Stimulated activated CD8-positive, alpha-beta memory T cell treated with anti-CD3 and anti-CD28 coated beads, Interleukin-12 subunit alpha, Interleukin-12 subunit beta, amount 100 ng/mL, for 24 hours (primary cell): ENCODE data around the gene CAPG.
"Not testable (repeated sequence)": the region's sequence is repeated elsewhere in the genome, so short reads cannot be mapped to it uniquely, and the experiment has no call there.

Source experiments
- DNase-seq: peaks from one replicate; pipeline ENCODE4 v3.0.0-alpha.2; 2020; ENCODE audit errors: extremely low read depth

CAPG gene

DNA sequence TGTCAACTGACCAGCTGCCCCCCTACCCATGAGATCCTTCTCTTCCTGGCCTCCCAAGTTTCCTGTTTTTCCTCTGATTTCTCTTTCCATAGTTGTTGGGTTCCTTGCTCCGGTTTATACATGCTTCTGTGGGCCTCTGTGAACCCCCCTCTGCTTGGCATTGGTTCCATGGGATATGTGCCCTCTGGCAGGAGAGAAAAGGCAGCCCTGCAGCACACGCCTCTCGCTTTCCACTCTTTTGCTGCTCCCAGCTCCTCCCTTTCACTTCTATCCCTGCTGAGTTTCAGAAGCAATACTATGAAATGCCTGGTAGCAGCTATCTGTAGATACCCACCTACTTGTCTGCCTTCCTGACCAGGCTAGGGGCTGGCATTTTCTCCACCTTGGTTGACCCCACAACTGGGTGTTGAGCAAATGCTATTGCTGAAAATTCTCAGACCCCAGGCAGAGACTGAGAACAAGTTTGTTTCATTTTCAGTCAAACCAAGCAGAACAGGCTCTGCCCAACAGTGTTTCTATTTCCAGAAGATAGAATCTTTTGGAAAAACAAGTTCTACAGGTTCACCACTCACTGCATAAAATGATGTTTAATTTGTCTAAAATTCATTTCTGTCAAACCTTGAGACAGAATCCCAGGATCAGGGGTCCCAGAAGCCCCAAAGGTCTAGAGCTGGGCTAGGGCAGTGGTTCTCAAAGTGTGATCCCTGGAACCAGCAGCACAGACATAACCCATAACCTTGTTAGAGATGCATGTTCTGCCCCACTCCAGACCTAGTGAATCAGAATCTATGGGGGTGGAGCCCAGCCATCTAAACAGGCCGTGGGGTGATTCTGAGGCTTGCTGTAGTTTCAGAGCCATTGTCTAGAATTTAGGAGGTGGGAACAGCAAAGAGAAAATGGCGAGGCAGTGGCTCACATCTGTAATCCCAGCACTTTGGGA is 13.4 kb downstream of the CAPG start:
- DNase-seq, result no peak

DNA sequence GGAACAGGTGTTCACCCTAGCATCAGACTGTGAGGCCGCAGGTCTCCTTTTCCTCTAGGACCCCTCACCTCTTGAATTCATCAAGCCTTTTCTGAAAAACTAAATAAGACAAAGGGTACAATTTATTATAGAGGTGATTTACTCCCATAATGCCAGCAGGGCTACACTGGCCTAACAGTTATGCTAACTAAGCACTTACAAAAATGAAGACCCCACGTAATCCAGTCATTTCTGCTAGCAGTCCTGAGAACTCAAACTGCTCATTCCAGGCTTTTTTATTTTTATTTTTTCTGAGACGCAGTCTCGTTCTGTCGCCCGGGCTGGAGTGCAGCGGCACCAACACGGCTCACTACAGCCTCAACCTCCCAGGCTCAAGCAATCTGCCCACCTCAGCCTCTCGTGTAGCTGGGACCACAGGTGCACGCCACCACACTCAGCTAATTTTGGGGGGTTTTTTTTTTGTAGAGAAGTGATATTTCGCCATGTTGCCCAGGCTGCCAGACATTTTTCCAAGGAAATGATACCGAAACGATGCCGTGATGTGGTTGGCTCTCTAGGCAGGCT is 14.2 kb downstream of the CAPG start:
- no peak for DNase-seq

DNA sequence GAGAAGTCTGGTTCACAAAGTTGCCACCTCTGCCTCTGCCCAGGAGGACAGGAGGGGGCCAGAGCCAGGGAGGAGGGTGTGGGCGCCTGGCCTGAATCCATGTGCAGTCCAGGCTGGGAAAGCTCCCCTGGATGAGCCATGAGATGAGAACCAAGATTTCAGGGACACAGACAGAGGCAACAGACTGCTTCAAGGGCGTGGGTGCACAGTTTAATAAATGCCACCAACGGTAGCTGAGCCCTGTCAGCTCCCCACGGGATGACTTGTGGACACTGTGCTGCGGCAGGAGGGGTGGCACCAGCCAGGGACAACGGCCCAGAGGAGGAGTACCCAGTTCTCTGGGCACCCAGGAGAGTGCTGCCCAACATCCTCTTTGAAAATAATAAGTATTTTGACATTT is 15.2 kb downstream of the CAPG start:
- DNase-seq, result no peak

DNA sequence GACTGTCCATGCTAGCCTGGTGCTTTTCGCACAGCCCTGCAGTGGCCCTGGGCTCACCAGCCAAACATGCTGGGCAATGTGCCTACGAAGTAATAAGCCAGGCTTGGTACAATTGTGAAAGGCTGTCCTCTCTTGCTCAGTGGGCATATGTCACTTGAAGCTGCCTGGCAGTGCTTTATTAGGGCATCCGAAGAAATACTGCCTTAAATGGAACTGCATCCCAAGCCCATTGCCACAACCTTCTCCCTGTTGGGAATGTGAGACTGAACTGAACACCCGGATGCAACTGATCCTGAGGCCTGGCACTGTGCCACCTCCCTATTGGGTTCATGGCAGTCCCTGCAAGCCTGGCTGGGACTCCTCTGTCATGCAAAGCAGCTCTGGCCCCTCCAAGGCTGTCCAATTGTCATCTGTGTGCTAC is 15.9 kb downstream of the CAPG start:
- DNase-seq, result no peak

DNA sequence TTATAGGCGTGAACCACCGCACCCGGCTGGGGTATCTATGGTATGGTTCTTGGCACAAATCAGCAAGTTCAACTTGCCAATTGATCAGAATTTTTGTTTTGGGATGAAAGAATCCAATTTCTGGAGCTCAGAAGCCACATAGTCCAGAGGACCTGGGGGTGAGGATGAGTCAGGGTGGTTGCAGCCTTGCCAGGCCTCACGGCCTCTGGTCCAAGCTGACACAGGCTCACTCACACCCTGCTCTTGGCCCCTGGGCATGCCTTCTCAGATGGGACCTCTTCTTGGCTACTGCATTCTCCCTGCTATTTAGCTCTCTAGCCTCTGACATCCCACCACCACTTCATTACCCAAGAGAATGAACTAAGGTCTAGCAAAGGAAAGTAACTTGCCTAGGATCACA is 16.3 kb downstream of the CAPG start:
- no peak for DNase-seq

DNA sequence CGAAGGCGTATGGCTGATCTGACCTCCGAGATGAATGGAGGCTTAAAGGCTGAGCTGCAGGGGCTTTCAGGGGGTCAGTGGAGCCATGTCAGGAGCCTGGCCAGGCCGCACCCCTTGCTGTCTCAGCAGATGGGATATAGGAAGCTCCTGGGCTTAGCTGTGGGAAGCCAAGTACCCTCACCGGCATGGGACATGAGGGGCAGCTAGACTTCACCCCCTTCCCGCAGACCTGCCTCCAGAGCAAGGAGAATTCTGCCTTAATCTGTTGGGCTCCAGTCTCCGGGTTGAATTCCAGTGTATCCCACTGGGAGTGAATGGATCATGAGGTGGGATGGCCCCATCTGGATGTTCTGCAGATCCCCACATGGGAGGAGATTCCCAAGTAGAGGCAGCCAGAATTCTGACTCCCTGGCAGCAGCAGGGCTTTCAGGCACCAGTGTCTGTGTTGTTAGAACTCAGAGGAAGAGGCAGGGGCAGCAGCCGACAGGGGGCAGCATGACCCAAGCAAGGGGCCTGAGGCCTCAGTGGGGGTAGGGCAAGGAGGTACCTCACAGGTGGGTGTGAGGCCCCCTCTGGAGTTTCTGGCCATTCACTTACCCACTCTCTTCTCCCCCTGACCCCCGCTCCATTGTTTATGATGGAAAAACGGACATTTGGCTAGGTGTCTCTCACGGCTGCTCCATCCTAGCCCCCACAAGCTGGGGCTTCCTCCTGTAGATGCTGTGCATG is 19.1 kb downstream of the CAPG start:
- DNase-seq, result peak; percentile 35

DNA sequence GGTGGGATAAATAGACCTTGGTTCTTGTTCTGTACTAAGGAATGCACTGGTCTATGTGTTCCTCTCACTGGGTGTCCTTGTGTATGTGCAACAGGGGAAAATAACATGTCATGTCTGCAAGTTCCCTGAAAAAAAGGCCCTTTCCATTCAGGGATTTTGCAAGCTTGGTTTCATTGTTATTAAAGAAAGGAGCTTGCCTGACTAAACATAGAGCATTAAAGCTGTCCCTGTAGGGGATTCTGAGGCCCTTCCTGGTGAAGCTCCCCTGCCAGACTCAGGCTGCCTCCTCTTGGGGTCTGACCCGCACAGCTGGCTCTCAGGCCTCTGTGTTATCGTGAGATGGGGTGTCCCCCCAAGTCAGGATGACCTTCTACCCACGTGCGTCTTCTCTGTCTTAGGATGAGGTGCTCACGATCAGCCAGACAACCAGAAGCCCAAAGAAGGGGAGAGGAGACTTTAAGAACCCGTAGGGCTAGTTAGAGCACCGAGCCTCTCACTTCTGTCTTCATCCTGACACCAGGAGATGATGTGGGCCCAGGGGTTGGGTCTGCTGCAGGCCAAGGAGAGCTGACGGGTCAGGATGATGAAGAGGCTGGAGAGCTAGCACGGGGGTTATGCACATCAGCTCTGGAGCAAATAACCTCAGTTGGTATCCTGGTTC is 21.2 kb downstream of the CAPG start:
- no peak for DNase-seq

DNA sequence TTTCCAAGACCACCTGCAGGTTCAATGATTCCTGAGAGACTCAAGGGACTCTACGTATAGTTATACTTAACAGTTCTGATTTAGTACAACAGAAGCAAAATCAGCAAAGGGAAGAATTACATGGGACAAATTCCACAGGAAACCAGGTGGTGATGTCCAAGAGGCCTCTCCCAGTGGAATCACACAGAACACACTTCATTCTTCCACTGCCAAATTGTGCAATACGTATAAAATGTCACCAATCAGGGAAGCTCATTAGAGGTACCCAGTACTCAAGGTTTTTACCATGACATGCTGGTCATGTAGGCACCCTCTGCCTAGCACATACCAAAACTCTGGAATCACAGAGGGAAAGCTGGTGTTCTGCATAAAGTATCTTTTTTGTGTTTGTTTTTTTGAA is 22.4 kb downstream of the CAPG start:
- no peak for DNase-seq

DNA sequence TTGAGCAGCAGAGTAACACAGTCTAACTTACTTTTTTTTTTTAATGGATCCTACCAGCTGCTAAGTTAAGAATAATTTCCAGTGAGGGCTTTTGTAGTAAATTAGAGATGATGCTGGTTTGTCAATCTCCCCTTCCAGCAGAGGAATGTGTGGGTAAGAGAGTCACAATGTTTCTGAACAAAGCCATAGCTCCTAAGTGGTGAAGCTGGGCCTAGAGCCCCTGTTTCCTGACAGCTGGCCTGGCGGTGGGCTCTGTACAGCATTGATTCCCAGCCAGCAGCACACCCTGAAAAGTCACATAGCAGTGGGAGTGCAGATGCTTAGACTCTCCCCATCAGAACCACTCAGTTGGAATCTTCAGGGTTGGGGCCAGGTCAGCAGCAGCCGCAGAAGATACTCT is 24.4 kb downstream of the CAPG start:
- no peak for DNase-seq

DNA sequence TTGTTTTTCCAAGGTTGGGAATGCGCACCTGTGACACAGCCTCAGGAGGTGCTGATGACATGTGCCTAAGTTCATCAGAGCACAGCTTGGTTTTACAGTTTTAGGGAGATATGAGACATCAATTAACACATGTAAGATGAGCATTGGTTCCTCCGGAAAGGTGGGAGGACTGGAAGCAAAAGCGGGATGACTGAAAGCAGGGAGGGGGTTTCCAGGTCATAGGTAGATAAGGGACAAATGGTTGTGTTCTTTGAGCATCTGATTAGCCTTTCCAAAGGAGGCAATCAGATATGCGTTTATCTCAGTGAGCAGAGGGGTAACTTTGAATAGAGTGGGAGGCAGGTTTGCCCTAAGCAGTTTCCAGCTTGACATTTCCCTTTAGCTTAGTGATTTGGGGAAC is 26.3 kb downstream of the CAPG start:
- DNase-seq, result no peak

DNA sequence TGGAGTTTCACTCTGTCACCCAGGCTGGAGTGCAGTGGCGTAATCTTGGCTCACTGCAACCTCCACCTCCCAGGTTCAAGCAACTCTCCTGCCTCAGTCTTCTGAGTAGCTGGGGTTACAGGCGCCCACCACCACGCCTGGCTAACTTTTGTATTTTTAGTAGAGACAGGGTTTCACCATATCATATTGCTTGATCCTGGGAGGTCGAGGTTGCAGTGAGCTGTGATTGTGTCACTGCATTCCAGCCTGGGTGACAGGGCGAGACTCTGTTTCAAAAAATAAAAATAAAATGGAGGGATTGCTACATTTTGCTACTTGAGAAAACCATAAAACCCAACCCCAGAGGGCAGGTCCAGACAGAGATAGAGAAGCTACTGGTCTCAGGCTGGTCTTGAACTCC is 27.0 kb downstream of the CAPG start:
- not testable (repeated sequence) for DNase-seq

DNA sequence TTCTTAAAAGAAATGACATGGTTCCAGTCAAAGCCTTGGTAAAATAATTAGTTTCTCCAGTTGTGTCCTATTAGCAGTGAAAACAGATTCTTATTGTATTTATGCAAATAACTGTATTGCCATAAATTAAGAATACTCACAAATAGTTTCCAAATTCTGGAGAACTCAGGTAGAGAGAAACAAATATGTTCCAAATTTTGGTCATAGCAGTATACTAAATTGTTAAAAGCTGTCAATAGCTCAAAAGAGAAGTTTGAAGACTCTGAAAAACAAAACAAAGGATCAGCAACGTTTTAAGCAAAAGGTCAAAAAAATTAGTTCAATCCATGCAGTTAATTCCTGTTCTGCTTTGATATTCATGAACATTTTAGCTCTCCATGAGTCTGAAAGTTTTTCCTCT is 30.1 kb downstream of the CAPG start:
- DNase-seq, result no peak

DNA sequence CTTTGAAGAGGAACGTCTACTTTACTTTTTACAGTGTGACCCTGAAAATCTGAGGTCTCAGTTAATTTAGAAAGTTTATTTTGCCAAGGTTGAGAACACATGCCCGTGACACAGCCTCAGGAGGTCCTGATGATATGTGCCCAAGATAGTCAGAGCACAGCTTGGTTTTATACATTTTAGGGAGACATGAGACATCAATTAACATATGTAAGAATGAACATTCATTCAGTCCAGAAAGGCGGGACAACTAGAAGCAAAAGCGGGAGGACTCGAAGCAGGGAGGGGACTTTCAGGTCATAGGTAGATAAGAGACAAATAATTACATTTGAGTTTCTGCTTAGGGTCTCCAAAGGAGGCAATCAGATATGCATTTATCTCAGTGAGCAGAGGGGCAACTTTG is 31.9 kb downstream of the CAPG start:
- no peak for DNase-seq

DNA sequence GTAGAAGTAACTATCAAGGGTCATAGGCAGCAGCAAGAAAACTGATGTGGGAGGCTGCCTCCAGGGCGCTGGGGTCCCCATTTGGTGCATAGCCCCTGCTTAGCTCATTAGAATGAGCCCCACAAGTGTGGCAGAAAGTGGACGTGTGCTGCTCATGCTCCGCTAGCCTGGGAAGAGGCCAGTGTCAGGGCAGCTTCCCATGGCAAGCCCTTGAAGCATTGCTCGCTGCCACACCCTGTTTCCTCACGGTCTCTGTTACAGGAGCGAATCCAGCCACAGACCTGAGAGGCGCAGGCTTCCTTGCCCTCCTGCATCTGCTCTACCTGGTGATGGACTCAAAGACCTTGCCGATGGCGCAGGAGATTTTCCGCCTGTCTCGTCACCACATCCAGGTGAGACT is 33.1 kb downstream of the CAPG start:
- DNase-seq, result no peak

DNA sequence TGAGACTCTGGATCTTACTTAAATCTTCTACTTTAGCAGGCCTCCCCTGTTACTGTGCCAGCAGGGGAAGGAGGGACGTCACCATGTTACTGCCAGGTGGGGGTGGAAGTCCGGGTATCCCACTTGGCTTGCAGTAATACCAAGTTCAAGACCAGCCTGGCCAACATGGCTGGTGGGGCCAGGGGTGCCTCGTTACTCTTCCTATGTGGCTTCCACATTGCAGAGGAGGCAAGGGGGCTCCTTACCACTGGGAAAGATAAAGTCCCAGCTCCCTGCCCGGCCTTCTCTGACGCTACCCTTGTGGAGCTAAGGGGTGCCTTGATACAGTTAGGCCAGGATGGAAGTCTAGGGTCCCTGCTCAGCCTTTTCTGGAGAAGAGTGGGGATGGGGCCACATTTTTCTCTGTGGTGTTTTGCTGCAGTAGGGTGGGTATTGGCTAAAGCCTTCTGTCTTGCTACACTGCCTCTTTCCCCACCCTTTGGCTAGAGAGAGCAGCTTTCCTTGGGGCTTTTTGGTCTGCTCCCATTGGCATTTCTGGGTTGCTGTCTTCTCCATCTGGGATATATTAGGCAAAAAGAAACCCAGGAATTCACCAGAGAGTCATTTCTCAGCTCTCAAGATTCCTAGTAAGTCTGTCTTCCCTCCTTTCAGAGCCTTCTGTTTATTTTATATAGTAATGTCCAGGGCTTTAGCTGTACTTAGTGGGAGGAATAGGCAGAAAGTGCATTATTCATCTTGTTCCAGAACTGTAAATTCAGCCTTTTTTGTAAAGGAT is 33.7 kb downstream of the CAPG start:
- no peak for DNase-seq

DNA sequence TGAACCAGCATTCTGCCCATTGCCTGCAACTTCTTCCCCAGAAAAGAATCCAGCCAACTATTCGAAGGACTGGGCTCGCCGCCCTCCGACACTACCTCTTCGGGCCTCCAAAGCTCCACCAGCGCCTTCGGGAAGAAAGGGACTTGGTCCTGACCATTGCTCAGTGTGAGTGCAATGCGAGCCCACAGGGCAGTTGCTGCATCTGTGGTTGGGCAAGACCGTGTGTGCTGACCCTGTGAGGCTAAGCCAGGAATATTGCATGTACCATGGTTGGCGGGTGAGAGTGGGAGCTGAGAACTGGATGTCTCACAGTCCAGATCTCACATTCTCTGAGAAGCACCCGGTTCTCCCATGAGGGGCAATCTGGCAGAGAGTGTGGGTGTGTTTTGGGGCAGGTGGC is 39.1 kb downstream of the CAPG start:
- DNase-seq, result no peak

DNA sequence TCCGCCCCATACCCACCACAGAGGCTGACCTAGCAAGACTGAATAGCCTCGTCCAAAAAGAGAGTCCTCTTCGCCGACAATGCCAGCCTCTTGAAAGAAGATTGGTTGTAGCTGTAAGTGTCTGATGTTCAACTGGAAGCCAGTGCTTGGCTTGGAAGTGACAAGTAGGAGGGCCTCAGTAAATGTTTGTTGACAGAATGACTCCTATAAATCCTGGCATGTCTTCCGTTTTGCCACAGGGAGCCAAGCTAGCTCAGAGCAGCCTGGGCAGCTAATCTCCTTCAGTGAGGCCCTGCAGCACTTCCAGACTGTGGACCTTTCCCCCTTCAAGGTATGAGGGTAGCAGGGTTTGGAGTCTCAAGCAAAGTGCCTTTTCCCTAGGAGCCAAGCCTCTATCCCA is 40.7 kb downstream of the CAPG start:
- no peak for DNase-seq

DNA sequence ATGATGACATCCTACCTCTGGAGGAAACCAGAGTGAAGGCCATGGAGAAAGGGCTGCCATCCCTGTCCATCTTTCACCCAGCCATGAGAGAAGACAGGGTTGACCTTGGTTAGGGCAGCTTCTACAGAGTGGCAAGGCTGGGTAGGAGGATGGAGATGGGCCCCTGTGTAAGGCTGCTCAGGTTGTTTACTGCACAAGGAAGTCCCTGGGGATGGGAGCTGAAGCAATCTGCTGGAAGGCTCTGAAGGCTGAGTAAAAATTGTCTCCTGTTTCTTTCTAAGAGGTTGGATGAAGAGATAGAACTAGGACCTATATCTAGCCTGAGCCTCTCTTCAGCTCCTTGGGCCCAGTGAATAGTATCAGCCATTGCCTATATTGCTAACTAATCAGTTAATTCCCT is 41.2 kb downstream of the CAPG start:
- no peak for DNase-seq

DNA sequence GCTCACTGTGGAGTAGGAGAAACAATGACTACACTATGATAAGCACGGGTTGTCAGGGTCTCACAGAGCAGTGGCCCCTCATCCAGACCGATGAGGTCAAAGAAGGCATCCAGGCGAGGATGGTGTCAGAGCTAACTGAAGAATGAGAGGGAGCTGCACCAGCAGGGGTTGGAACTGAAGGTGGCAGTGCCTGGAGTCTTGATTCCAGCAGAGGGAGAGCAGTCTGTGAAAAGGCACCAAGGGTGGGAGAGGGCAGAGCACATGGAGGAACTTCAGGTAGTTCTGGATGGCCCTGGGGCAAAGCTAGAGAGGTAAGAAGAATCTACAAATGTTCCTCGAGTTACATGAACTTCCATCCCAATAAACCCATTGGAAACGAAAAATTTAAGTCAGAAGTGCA is 43.0 kb downstream of the CAPG start:
- no peak for DNase-seq

DNA sequence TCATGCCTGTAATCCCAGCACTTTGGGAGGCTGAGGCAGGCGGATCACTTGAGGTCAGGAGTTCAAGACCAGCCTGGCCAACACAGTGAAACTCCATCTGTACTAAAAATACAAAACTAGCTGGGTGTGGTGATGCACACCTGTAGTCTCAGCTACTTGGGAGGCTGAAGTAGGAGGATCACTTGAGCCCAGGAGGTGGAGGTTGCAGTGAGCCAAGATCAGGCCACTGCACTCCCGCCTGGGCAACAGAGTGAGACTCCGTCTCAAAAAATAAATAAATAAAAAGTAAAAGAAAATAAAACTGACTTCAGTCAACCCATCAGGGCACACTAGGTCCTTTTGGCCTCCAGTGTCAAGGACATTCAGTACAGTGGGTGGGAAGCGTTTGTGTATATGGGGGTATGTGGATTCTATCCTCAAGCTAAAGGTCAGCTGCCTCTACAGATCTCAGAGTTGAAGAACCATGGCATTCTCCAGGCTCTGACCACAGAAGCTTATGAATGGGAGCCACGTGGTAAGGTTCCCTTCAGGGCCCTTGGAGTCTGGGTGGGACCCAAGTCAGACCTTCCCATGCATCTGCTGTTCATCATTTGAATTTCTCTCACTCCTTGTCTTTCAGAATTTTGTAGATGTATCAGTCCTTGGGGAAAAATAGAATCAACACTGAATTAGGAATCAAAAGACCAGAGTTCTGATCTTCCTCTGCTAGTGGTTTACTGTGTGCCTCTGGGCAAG is 47.3 kb downstream of the CAPG start:
- DNase-seq, result not testable (repeated sequence)

DNA sequence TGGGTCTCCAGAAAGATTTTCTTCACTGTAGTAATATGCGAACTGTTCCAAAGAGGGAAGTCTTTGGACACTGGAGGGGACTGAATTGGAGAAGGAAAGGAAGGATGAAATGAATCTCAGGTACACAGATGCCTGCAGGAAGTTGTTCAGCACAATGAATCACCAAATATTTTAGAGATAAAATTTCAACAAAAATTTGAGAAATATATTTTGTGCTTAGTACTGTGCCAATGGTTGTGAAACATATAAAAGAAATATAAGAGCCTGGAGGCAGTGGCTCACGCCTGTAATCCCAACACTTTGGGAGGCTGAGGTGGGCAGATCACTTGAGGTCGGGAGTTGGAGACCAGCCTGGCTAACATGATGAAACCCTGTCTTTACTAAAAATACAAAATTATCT is 52.4 kb downstream of the CAPG start:
- DNase-seq, result no peak
